H1 (cell line): ENCODE data around the gene COQ7. TPM values are rescaled to one million over a fixed set of nuclear protein-coding genes. Genes with fewer than 3 reads are reported as not detected.

Experiments
- JUN ChIP-seq: IDR thresholded peaks from 2 replicates; pipeline ENCODE4 v1.6.1; 2011; ENCODE audit warnings: low read depth, mild to moderate bottlenecking, improper control_type of control experiment, low read length
- PHF8 ChIP-seq: fragments of 200-600 bp; sonication (generic); conservative IDR thresholded peaks from 2 replicates; pipeline ENCODE4 v1.7.1; 2012; ENCODE audit warnings: low read depth, mild to moderate bottlenecking, inconsistent platforms, low read length, moderate library complexity
- POLR2A ChIP-seq, 2 experiments: IDR thresholded peaks; 1 replicate in 1 of 2; 2 replicates in 1 of 2; pipeline ENCODE4 v1.6.1; 2011; ENCODE audit warnings: low read depth in 2 of 2, low read length in 2 of 2, mild to moderate bottlenecking in 2 of 2; ENCODE audit errors: control extremely low read depth in 1 of 2
- SAP30 ChIP-seq: fragments of 300-600 bp; sonication (generic); IDR thresholded peaks from 2 replicates; pipeline ENCODE4 v1.7.1; 2012; ENCODE audit warnings: low read length, moderate library complexity, mild to moderate bottlenecking, inconsistent platforms; ENCODE audit not compliant: insufficient read depth, insufficient replicate concordance
- polyA plus RNA-seq, 7 experiments: library from polyadenylated mRNA; depleted of rRNA in 3 of 7; stranded (reverse) in 5 of 7; unstranded in 2 of 7; fragments of >200 nt in 5 of 7; fragments of 200-250 nt in 2 of 7; gene quantifications; 1 replicate in 5 of 7; 2 replicates in 1 of 7; 4 replicates in 1 of 7; pipeline versions ENCODE4 v1.2.1 to v1.2.3, GENCODE V29; 2011 to 2013; ENCODE audit warnings: missing spikeins in 2 of 7, mixed read lengths in 2 of 7
- total RNA-seq: library from RNA; stranded (reverse); fragmentation: NEBNext Ultra II Directional; extraction: Animal tissue kit (Norgen Biotek cat#: 25700); gene quantifications from 2 replicates; pipeline ENCODE4 v1.2.1, GENCODE V29; 2021
- TF ChIP-seq, protein P1 (sequence below): IDR thresholded peaks from 2 replicates; pipeline ENCODE4 v1.6.1; 2011; ENCODE audit warnings: low read length, improper control_type of control experiment

The COQ7 gene
- total and polyA plus RNA-seq, 2 of the 8 experiments (the other 6 are each of a cell fraction or from before 2014, with no cell fraction given): 7.1 to 15.2 TPM

DNA sequence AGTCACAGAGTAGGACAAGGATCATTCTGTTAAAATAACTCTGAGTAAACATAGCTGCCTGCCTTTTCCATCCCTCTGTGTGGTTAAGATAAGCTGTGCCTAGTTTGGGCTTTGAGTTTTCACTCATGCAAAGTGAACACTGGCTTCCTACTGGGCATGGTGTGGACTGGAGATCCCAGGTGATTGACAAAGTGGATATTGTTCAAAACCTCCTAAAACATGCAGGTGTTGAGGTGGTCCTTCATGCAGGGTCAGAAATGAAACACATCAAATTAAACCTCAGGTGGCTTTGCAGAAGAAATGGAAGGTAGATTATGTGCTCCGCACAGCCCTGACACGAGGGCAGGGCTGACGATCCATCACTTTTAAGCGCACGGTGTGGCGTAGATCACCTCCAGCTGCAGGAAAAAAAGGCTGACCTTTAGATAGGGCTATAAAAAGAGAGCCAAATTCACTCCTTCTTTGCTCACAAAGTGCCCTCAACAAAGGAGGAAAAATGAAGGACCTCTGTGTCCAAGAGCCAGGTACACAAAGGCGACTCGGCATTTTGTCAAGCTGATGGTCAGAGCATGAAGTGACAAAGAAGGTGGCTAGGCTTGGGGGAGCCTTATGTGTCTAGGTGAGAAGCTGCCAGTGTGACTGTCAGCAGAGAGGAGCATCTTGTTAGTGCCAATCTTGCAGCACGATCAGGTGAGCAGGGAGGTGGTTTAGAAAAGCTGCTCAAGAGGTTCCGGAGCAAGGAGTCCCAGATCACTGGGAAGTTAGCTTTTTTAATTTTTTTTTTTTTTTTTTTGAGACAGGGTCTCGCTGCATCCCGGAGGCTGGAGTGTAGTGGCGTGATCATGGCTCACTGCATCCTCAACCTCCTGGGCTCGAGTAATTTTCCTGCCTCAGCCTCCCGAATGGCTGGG, 26.5 kb downstream of the COQ7 start (continued):
- TF ChIP-seq, protein P1, sequence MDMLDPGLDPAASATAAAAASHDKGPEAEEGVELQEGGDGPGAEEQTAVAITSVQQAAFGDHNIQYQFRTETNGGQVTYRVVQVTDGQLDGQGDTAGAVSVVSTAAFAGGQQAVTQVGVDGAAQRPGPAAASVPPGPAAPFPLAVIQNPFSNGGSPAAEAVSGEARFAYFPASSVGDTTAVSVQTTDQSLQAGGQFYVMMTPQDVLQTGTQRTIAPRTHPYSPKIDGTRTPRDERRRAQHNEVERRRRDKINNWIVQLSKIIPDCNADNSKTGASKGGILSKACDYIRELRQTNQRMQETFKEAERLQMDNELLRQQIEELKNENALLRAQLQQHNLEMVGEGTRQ: no peak
- TF ChIP-seq POLR2A (IDR thresholded peaks at IDR 0.05; ENCODE audit: control extremely low read depth in 1 of 2, low read depth in 2 of 2, low read length in 2 of 2): no peak
- TF ChIP-seq PHF8: no peak
- no peak for TF ChIP-seq SAP30
- no peak for TF ChIP-seq JUN
